ENCODE measurements around the gene NOL7. TPM values are rescaled to one million over a fixed set of nuclear protein-coding genes. Genes with fewer than 3 reads are reported as not detected.

NOL7 gene
- total RNA-seq, 4 donors from 2014 or later: 108 to 187 (median 125) TPM

GRCh38 chr6:13662651-13663334, 47.7 kb downstream of the NOL7 start:
- 78 to 84% methylated on average over 3 of the region's 3 CpGs for WGBS, 2 donors

GRCh38 chr6:13663986-13664385, 48.9 kb downstream of the NOL7 start:
- 86 to 91% methylated on average over 4 of the region's 4 CpGs for WGBS, 2 donors
- no peak for DNase-seq (ENCODE audit: low spot score in 2 of 2)
- H3K36me3 ChIP-seq: no peaks in the 10 kb centered on the region
- TF ChIP-seq POLR2A (IDR thresholded peaks at IDR 0.05): no peak
- TF ChIP-seq EP300 (IDR thresholded peaks at IDR 0.05): no peak
- TF ChIP-seq CTCF (IDR thresholded peaks at IDR 0.05): no peak
- no peaks in the 10 kb centered on the region for H3K9me3 ChIP-seq
- H3K4me1 ChIP-seq: peaks cover 0 to 18% (median 0%) of the 10 kb centered on the region in 4 donors
- H3K27ac ChIP-seq: no peak overlapping the region
- H3K27me3 ChIP-seq: no peaks in the 10 kb centered on the region
- H3K4me3 ChIP-seq: no peak overlapping the region

More at GRCh38 chr6:13662651-13663334, 47.7 kb downstream of the NOL7 start:
- Histone ChIP-seq H3K27me3 (no peaks in the 10 kb centered on the region), H3K4me3 (no peak overlapping the region), H3K36me3 (no peaks in the 10 kb centered on the region), H3K9me3 (no peaks in the 10 kb centered on the region), H3K4me1 (peaks cover 0 to 22% (median 0%) of the 10 kb centered on the region in 4 donors), H3K27ac (no peak overlapping the region)
- DNase-seq (ENCODE audit: low spot score in 2 of 2): no peak
- no peak for TF ChIP-seq CTCF (IDR thresholded peaks at IDR 0.05)
- TF ChIP-seq EP300 (IDR thresholded peaks at IDR 0.05): no peak
- TF ChIP-seq POLR2A (IDR thresholded peaks at IDR 0.05): no peak

- TF ChIP-seq EP300 (IDR thresholded peaks at IDR 0.05) (no peak), CTCF (IDR thresholded peaks at IDR 0.05) (no peak), POLR2A (IDR thresholded peaks at IDR 0.05) (no peak)
- no peak overlapping the region for H3K4me3 ChIP-seq
- peaks cover 0 to under 1% (median 0%) of the 10 kb centered on the region in 4 donors for H3K9me3 ChIP-seq
- H3K36me3 ChIP-seq: peaks cover 0 to under 1% (median 0%) of the 10 kb centered on the region in 3 donors
- peaks cover 0 to 15% (median 0%) of the 10 kb centered on the region in 4 donors for H3K4me1 ChIP-seq
- no peak overlapping the region for H3K27ac ChIP-seq
- no peaks in the 10 kb centered on the region for H3K27me3 ChIP-seq
- DNase-seq (ENCODE audit: low spot score in 2 of 2): no peak
Observed at GRCh38 chr6:13664703-13665352, 49.7 kb downstream of the NOL7 start.

- peaks cover 0 to 6% (median 0%) of the 10 kb centered on the region in 4 donors for H3K9me3 ChIP-seq
- TF ChIP-seq POLR2A (IDR thresholded peaks at IDR 0.05) (no peak), CTCF (IDR thresholded peaks at IDR 0.05) (no peak), EP300 (IDR thresholded peaks at IDR 0.05) (no peak)
- H3K4me1 ChIP-seq: peaks cover 0 to 15% (median 0%) of the 10 kb centered on the region in 4 donors
- no peak overlapping the region for H3K27ac ChIP-seq
- no peaks in the 10 kb centered on the region for H3K27me3 ChIP-seq
- H3K4me3 ChIP-seq: no peak overlapping the region
- DNase-seq (ENCODE audit: low spot score in 2 of 2): no peak
- 90 to 93% methylated on average over 8 of the region's 8 CpGs for WGBS, 2 donors
- H3K36me3 ChIP-seq: peaks cover 0 to 5% (median 0%) of the 10 kb centered on the region in 3 donors
Observed at GRCh38 chr6:13666194-13667105, 51.3 kb downstream of the NOL7 start.
